ENCODE data around the gene YAE1.

YAE1 gene

DNA sequence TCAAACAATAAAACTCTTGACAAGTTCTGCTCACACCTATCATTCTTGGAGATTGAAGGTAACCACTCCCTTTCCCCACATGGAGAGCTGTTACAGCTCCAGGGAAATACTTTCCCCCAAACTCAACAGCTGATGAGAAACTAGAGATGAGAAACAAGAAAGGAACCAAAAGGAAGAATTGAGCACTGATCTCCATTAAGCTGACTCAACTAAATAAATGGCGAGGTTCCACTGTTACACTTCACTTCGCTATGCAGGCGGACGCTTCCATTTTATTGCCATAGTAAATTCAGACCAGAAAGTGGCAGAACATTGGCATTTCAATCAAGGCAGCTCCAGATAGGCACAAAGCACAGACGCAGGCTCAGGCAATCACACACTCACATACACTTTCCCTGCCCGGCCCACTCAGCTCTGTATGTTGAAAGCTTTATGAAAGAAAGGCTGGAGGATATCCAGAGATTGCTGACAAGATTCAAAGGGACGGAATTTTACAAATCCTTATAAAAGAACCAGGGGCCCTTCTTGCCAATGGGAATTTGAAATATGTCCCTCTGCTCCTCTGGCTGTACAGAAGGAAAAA lies 11.5 kb upstream of the YAE1 start:
- DNase-seq (ENCODE audit: low read depth in 2 of 2) = no peak

DNA sequence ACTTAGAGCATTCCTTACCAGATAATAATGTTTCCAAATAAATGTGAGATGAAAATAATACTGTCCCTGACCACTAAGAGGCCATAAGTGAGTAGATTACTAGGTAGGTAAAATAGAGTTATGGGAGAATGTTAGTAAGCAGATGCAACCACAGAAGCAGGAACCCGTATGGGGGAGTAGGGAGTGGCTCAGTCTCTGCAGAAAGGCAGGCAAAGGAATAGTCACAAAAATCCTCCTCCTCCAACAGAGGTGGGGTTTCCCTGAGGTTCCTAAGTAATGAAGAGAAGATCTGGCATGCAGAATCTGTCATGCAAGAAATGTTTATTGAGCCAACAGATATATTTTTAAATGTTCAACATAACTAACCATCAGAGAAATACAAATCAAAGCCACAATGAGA lies 9.0 kb upstream of the YAE1 start:
- DNase-seq (ENCODE audit: low read depth in 2 of 2) = no peak

DNA sequence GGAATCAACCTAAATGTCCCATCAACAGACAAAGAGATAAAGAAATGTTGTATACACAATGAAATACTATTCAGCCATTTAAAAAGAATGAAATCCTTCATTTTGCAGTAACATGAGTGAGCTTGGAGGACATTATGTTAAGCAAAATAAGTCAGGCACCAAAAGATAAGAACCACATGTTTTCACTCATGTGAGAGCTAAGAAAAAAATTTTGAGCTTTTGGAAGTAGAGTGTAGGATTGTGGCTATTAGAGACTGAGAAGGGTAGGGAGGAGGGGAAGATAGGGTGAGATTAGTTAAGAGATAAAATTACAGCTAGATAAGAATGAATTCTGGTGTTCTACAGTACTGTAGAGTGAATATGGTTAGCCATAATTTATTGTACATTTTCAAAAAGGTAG lies 8.3 kb upstream of the YAE1 start:
- no peak for DNase-seq (ENCODE audit: low read depth in 2 of 2)

DNA sequence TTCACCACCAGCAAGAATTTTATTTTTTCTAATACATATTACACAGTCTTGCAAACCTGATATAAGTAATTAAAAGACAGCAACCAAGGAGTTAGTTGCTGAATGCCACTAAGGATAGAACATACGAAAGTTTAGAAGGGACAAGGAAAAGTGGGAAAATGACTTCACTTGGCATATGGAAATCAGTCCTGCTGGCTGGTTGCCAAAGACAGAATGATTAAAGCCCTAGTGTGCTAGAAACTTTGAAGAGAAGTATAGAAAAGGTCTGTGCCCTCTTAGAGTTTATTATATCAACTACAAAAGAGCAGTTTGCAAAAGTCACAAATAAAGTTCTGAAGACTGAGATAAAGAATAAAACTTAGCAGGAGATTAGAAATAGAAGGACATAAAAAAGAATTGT lies 5.8 kb upstream of the YAE1 start:
- no peak for DNase-seq (ENCODE audit: low read depth in 2 of 2)

DNA sequence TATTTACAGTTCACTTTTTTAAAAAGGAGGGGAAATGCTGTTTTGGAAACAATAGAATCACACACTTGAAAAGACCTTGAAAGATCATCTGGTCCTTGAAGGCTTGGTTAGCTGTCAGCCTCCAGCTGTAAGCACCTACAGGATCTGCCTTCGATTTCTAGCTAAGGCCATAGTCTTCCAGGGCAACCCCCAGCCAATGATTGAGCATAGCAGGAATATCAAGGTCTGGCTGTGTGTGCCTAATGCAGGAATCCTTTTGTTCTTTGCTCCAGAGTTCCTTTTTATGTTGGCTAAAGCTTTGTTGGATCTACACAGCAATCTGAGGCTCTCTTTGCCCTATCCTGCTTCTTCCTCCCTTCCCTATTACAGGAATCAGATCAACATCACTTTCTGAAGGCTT lies 5.2 kb upstream of the YAE1 start:
- no peak for DNase-seq (ENCODE audit: low read depth in 2 of 2)

- DNase-seq (ENCODE audit: low read depth in 2 of 2) = no peak
Measured at GRCh38 chr7:39565538-39565937, 666 bp upstream of the YAE1 start.

- DNase-seq (ENCODE audit: low read depth in 2 of 2) = no peak
Measured at GRCh38 chr7:39567294-39567693, 1.1 kb downstream of the YAE1 start.

GRCh38 chr7:39574673-39575349 lies 8.6 kb downstream of the YAE1 start:
- no peak for DNase-seq (ENCODE audit: low read depth in 2 of 2)

- DNase-seq (ENCODE audit: low read depth in 2 of 2) = no peak
Measured at GRCh38 chr7:39577229-39577874, 11.1 kb downstream of the YAE1 start.

DNA sequence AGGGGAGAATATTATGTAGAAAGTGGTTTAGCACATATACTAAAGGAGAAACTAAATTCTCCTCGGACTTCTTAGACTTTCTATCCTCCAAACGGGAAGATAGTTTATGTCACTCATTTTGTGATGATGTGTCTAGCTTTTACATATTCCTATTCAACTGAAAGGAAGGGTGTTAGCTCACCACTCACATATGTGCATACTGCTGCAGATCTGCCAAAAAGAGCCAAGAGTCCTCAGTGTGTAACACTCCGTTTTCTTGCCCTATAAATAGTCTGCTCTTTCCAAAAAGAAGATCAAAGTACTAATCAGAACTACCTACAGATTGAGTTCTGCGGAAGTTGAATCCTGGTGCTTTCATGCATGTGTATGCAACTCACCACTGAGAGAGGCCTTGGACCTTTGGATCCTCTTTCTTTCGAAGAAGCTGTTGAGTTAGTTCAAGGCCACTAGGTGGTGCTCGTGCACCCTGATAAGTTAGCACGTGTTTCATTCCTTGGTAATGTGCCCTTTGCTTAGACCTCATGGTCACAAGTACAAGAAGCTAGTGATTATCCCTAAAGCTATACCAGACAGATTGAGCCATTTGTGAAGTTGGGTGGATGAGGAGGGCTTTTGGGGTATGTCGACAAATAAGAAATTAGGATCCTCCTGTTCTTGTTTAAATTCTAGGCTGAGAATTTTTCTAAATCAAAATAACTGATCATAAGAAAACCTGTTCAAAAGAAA lies 14.1 kb downstream of the YAE1 start:
- DNase-seq (ENCODE audit: low read depth in 2 of 2) = peak; percentile 44 to 49

DNA sequence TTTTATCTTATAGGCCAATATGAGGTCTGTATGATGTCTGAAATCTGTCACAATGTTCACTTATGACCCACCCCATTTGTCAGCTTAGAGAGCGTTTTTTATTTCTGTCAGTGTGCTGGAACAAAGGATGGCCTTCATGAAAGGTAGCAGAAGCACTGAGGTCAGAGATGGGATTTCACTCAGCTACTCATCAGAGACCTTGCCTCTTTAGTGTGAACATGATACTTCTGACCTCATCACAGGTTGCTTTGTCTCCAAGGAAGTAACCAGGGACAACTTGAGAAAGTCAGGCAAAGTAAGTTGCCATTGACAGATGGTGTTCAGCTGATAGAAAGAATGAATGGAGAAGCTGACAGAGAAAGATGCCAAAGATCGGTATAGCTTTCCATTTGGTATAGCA lies 16.3 kb downstream of the YAE1 start:
- no peak for DNase-seq (ENCODE audit: low read depth in 2 of 2)

DNA sequence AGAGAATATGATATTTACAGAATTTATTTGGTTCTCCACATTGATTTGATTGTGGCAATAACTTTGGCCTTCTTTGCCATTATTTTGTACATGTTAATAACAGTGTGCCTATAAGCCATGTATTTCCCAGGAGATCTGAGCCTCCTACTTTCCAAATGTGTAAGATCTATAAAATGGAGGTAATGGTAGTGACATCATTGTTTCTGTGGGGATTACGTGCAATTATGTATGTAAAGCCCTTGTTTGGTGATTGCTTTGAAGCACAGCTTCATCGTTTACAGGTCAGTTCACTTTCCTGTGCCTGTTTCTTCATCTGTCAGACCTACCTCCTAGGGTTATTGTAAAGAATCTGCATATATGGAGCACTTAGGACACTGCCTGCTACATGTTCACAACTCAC lies 17.3 kb downstream of the YAE1 start:
- no peak for DNase-seq (ENCODE audit: low read depth in 2 of 2)

DNA sequence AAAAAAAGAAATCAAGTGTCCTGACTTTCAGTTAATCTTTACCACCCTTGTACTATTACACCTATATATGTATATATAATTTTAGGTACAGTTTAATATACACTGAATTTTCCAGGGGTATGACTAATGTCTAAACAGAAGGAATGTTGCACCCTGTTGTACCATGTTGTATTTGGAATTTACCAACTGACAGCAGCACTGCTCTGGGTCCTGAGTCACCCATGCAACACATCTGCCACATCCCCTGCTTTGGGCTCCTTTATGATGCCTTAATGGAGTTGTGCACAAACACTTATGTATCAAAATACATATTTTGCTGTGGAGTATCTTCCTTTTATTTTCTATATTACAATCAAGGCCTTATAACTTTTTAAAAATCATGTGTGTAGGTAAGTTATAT lies 21.2 kb downstream of the YAE1 start:
- DNase-seq (ENCODE audit: low read depth in 2 of 2) = no peak

DNA sequence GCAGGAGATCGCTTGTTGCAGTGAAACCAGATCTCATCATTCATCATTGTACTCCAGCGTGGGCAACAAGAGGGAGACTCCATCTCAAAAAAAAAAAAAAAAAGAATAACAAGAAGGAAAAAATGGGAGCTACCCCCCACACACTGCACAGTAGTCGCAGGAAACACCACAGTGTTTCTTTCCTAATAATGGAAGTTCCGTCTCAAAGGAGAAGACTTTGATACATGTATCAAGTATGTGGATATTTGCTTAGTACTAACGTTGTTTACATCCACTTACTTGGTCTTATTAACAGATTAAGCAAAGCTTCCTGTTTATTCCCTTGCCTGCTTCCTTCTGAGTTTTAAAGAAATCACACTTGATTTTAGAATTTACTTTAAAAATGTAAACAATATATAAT lies 22.2 kb downstream of the YAE1 start:
- DNase-seq (ENCODE audit: low read depth in 2 of 2) = no peak

GRCh38 chr7:39589323-39590111 lies 23.3 kb downstream of the YAE1 start:
- peak in 1 of 2 donors; percentile 40 for DNase-seq (ENCODE audit: low read depth in 2 of 2)

GRCh38 chr7:39592586-39592985 lies 26.4 kb downstream of the YAE1 start:
- no peak for DNase-seq (ENCODE audit: low read depth in 2 of 2)

DNA sequence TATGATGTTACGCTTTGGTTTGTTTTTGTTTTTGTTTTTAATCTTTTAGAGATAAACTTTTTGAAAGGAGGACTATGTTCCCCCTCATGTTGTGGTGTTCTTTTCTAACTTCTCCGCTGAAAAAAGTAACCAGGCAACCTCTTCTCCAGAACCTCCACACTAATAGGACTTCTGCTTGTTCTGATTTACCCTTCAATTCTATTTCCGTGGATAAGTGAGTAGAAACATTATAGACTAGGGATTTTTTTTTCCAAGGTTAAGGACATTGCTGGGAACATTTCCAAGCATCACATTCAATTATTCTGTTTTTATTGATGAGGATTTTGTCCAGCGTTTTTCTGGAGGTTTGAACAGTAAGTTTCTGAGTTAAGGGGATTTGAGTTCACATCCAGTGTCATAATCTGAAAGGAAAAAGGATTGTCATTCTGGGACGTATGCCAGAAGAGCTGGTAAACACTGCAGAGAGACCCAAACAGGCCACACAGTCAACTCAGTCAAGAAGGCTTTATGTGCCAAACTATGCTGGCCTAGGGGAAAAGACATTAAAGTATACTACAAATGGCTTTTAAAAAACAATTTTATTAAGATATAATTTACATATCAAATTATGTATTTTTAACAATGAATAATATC lies 28.9 kb downstream of the YAE1 start:
- DNase-seq (ENCODE audit: low read depth in 2 of 2) = no peak

- no peak for DNase-seq (ENCODE audit: low read depth in 2 of 2)
Measured at GRCh38 chr7:39602351-39602750, 36.1 kb downstream of the YAE1 start.

DNA sequence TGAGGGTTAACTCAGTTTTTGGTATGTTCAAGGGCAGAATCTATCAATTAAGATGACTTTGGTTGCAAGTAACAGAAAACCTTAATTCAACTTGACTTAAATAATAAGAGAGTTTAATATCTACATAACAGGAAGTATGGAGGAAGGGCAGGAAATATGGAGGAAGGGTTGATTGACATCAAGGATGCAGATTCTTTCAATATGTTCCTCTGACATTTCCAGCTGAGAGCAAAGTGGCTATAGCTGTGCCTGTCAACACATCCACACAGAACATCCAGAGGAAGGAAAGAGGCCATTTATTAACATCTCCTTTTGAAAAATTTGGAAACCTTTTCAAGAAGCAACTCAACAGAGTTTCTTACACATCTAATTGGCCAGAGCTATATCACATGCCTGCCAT lies 37.7 kb downstream of the YAE1 start:
- DNase-seq (ENCODE audit: low read depth in 2 of 2) = no peak

GRCh38 chr7:39605087-39605486 lies 38.9 kb downstream of the YAE1 start:
- no peak for DNase-seq (ENCODE audit: low read depth in 2 of 2)

DNA sequence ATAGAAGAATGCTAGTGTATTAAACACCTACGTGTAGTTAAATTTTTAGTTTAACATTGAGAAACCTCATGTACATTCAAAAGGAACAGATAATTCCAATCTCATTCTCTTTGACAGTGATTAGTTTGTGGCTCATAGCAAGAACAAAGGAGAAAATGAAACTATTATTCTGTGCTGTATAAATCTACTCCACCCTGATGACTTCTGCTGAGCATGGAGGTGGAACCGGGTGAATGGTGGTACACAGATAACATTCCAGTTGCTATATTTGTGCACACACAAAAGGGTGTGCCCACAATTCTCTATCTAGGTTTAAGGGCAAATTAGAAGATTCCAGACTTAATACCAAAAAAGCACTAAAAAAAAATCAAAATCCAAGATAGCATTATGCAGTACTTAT lies 40.1 kb downstream of the YAE1 start:
- DNase-seq (ENCODE audit: low read depth in 2 of 2) = no peak

DNA sequence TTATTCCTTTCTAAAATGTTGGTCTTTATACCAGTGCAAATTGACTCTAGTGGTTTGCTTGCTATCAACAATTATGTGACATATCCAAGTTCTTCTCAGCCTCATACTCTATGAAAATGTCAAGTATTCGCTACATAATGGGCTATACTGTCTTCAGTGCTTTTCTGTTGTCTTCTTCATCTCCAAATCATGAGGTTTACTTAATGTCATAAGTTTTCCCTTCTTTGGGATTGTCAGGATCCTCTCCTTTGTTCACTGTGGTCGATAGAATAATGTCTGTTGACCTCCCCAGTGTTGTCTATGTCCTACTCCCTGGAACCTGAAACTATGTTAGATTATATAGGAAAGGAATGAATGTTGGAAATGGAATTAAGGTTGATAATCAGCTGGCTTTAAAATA lies 40.7 kb downstream of the YAE1 start:
- no peak for DNase-seq (ENCODE audit: low read depth in 2 of 2)

All from stimulated activated CD8-positive, alpha-beta memory T cell treated with anti-CD3 and anti-CD28 coated beads, Interleukin-2, amount 100 ng/mL, for 48 hours (primary cell).